Upper lobe of left lung (tissue), 4 donors: ENCODE results near the gene PPIA.

Source experiments
- EP300 ChIP-seq, 4 donors: sonication (generic); formaldehyde crosslinking; IDR thresholded peaks; one replicate each; pipeline ENCODE4 v1.5.1; 2017; ENCODE audit warnings: antibody characterized with exemption in 4 of 4, control low read depth in 2 of 4
- POLR2A ChIP-seq, 4 donors: fragments of 450-650 bp; IDR thresholded peaks; one replicate each; pipeline ENCODE4 v1.5.1; 2016 to 2017; ENCODE audit warnings: antibody characterized with exemption in 4 of 4, mild to moderate bottlenecking in 2 of 4
- POLR2AphosphoS5 ChIP-seq, 2 donors: sonication (generic); formaldehyde crosslinking; IDR thresholded peaks; one replicate each; pipeline ENCODE4 v1.5.1; 2017; ENCODE audit warnings: antibody characterized with exemption in 2 of 2
- TF ChIP-seq, protein P1 (sequence below), 6 experiments: fragments of 450-650 bp in 4 of 6; fragments of 200-600 bp in 2 of 6; sonication (generic) in 2 of 6; IDR thresholded peaks; one replicate each; pipeline ENCODE4 v1.5.1; 2016 to 2019; ENCODE audit warnings: antibody characterized with exemption in 6 of 6

DNA sequence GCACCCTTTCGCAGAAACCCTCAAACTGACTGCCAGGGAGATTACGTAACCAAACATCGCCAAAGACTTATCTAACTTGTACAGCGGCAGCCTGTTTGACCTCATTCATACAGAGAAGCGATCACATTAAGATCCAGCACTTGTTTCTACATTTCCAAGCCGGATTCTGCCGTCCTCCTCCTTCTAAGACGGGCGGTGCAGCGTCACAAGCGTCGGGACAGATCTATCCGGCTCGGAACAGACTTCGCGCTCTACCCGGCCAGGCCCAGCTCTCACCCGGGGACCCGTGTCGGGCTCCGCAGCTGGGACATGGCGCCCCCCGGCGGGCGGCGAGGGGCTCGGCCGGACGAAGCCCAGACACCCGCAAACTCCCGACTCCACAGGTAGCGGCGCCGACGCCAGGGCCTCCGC, 51.0 kb downstream of the PPIA start:
- TF ChIP-seq, protein P1, sequence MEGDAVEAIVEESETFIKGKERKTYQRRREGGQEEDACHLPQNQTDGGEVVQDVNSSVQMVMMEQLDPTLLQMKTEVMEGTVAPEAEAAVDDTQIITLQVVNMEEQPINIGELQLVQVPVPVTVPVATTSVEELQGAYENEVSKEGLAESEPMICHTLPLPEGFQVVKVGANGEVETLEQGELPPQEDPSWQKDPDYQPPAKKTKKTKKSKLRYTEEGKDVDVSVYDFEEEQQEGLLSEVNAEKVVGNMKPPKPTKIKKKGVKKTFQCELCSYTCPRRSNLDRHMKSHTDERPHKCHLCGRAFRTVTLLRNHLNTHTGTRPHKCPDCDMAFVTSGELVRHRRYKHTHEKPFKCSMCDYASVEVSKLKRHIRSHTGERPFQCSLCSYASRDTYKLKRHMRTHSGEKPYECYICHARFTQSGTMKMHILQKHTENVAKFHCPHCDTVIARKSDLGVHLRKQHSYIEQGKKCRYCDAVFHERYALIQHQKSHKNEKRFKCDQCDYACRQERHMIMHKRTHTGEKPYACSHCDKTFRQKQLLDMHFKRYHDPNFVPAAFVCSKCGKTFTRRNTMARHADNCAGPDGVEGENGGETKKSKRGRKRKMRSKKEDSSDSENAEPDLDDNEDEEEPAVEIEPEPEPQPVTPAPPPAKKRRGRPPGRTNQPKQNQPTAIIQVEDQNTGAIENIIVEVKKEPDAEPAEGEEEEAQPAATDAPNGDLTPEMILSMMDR (IDR thresholded peaks at IDR 0.05) = peak; percentile 84 to 99 (median 96)
- TF ChIP-seq POLR2A (IDR thresholded peaks at IDR 0.05) = no peak
- TF ChIP-seq EP300 (IDR thresholded peaks at IDR 0.05) = no peak
- no peak for TF ChIP-seq POLR2AphosphoS5 (IDR thresholded peaks at IDR 0.05)
